ENCODE results near the gene RAD51AP1. TPM values are rescaled to one million over a fixed set of nuclear protein-coding genes. Genes with fewer than 3 reads are reported as not detected.
"Not testable (repeated sequence)": the region's sequence is repeated elsewhere in the genome, so short reads cannot be mapped to it uniquely, and the experiment has no call there.

RAD51AP1 gene
- polyA plus RNA-seq, 1 of the 3 experiments (the other 2 are of a cell fraction) = 6.0 TPM

- H3F3A ChIP-seq (replicated peaks; ENCODE audit: insufficient read depth) = peaks cover 13% of the 10 kb centered on the region
- TF ChIP-seq EP300 (IDR thresholded peaks at IDR 0.05; ENCODE audit: borderline replicate concordance in 1 of 2, low read depth in 1 of 2, low read length in 1 of 2) (no peak; a peak in 1 of 4 replicates), FOXJ3 (CRISPR knock-in tag; IDR thresholded peaks at IDR 0.05) (no peak), MXI1 (IDR thresholded peaks at IDR 0.05; ENCODE audit: low read depth, low read length) (no peak), SMC3 (IDR thresholded peaks at IDR 0.05; ENCODE audit: low read depth, low read length) (no peak), FOSL2 (IDR thresholded peaks at IDR 0.05; ENCODE audit: borderline replicate concordance, low read depth) (peak; percentile 81; the same call in 1 of the 2 replicates), NFIC (IDR thresholded peaks at IDR 0.05; ENCODE audit: borderline replicate concordance) (peak; percentile 30; the same call in 1 of the 2 replicates), JUND (IDR thresholded peaks at IDR 0.05) (peak; percentile 69), TEAD4 (IDR thresholded peaks at IDR 0.05; ENCODE audit: borderline replicate concordance, insufficient read depth) (no peak), FOXM1 (IDR thresholded peaks at IDR 0.05; ENCODE audit: low read depth) (no peak), ELF1 (IDR thresholded peaks at IDR 0.05) (no peak), RCOR1 (IDR thresholded peaks at IDR 0.05; ENCODE audit: low read length) (no peak), CHD2 (IDR thresholded peaks at IDR 0.05; ENCODE audit: low read length, partially characterized antibody) (no peak), GABPA (IDR thresholded peaks at IDR 0.05; ENCODE audit: low read depth) (no peak), TCF12 (IDR thresholded peaks at IDR 0.05) (no peak; the same call in 1 of the 2 replicates)
- H3K79me2 ChIP-seq (ENCODE audit: insufficient read depth) = no peaks in the 10 kb centered on the region
- peak overlapping the region; percentile 22; the same call in 1 of the 2 replicates for H3K4me2 ChIP-seq
- no peaks in the 10 kb centered on the region for H3K27me3 ChIP-seq (ENCODE audit: insufficient read depth)
- H3K4me3 ChIP-seq (ENCODE audit: low read depth in 2 of 2, low read length in 1 of 2) = no peak overlapping the region
- H3K27ac ChIP-seq (ENCODE audit: low read depth in 2 of 2, low read length in 1 of 2) = peak overlapping the region in 1 of 2 experiments; percentile 69; a peak in 3 of 4 replicates
- peaks cover 4% of the 10 kb centered on the region; the same call in 1 of the 2 replicates for H4K20me1 ChIP-seq (ENCODE audit: insufficient read depth)
- H3K9me3 ChIP-seq = no peaks in the 10 kb centered on the region
- no peak for DNase-seq
- ChIA-PET CTCF (no interaction called here), POLR2A (no interaction called here)
- no peaks in the 10 kb centered on the region for H3K9me2 ChIP-seq
- WGBS (ENCODE audit: low lambda C conversion rate) = 48% methylated on average over 5 of the region's 5 CpGs
- peaks cover 26 to 47% of the 10 kb centered on the region in 2 experiments for H3K36me3 ChIP-seq (replicated peaks in 1 of 2; ENCODE audit: control insufficient read depth in 1 of 2, insufficient read depth in 2 of 2, low read length in 1 of 2)
- peaks cover 0 to 5% of the 10 kb centered on the region in 2 experiments; a peak in 1 of 4 replicates for H3K4me1 ChIP-seq (ENCODE audit: control insufficient read depth in 1 of 2, insufficient read depth in 2 of 2, low read depth in 1 of 2, low read length in 1 of 2)
- no peak overlapping the region for H2AFZ ChIP-seq (ENCODE audit: low read depth)
- no peak overlapping the region for H3K9ac ChIP-seq
These were observed 20.5 kb upstream of the RAD51AP1 start for GRCh38 chr12:4518106-4518728.

- H3K9ac ChIP-seq; H2AFZ ChIP-seq (ENCODE audit: low read depth); POLR2A ChIA-PET; H3K27me3 ChIP-seq (ENCODE audit: insufficient read depth); H3K4me3 ChIP-seq (ENCODE audit: low read depth in 2 of 2, low read length in 1 of 2); H3K9me2 ChIP-seq; H3K27ac ChIP-seq (ENCODE audit: low read depth in 2 of 2, low read length in 1 of 2); H4K20me1 ChIP-seq (ENCODE audit: insufficient read depth); H3K9me3 ChIP-seq; H3K79me2 ChIP-seq (ENCODE audit: insufficient read depth); H3K4me2 ChIP-seq; DNase-seq; H3K4me1 ChIP-seq (ENCODE audit: control insufficient read depth in 1 of 2, insufficient read depth in 2 of 2, low read depth in 1 of 2, low read length in 1 of 2): not testable (repeated sequence)
- CTCF ChIA-PET = interaction anchor here (1.0 to 6.2 kb wide), 4 partner anchors 108 to 247 kb away, joined by 3 to 55 read pairs (median 12); no protein-coding TSS in a partner anchor
- 98% methylated on average over 7 of the region's 7 CpGs for WGBS (ENCODE audit: low lambda C conversion rate)
- Histone ChIP-seq H3F3A (replicated peaks; ENCODE audit: insufficient read depth) (peaks cover 24% of the 10 kb centered on the region), H3K36me3 (replicated peaks in 1 of 2; ENCODE audit: control insufficient read depth in 1 of 2, insufficient read depth in 2 of 2, low read length in 1 of 2) (peaks cover 52 to 61% of the 10 kb centered on the region in 2 experiments)
These were observed 15.2 kb upstream of the RAD51AP1 start for GRCh38 chr12:4523443-4523842.

All from SK-N-SH (cell line).